NCI-H2171 (cell line): ENCODE data around the gene GPC6.

Experiments used
- DNase-seq: peaks from one replicate; lab custom pipeline; 2025; lab: John Stamatoyannopoulos, UW

The GPC6 gene

GRCh38 chr13:93674337-93674755 is 447.7 kb downstream of the GPC6 start:
- no peak for DNase-seq

GRCh38 chr13:93680329-93680728 is 453.7 kb downstream of the GPC6 start:
- no peak for DNase-seq

GRCh38 chr13:93685900-93686299 is 459.3 kb downstream of the GPC6 start:
- DNase-seq: no peak

- DNase-seq: no peak
Measured at GRCh38 chr13:93686399-93686798, 459.8 kb downstream of the GPC6 start.

GRCh38 chr13:93687261-93687660 is 460.7 kb downstream of the GPC6 start:
- DNase-seq: no peak

GRCh38 chr13:93689333-93689732 is 462.7 kb downstream of the GPC6 start:
- DNase-seq: no peak

- no peak for DNase-seq
Measured at GRCh38 chr13:93690139-93690538, 463.5 kb downstream of the GPC6 start.

GRCh38 chr13:93698016-93698613 is 471.5 kb downstream of the GPC6 start:
- DNase-seq: no peak

GRCh38 chr13:93700115-93700514 is 473.5 kb downstream of the GPC6 start:
- DNase-seq: no peak

GRCh38 chr13:93708308-93709075 is 481.9 kb downstream of the GPC6 start:
- DNase-seq: no peak

GRCh38 chr13:93709506-93710244 is 483.1 kb downstream of the GPC6 start:
- no peak for DNase-seq

GRCh38 chr13:93714171-93714570 is 487.6 kb downstream of the GPC6 start:
- no peak for DNase-seq

GRCh38 chr13:93715866-93716265 is 489.3 kb downstream of the GPC6 start:
- DNase-seq: no peak

- DNase-seq: no peak
Measured at GRCh38 chr13:93716623-93717022, 490.0 kb downstream of the GPC6 start.

- peak; percentile 50 for DNase-seq
Measured at GRCh38 chr13:93721483-93721882, 494.9 kb downstream of the GPC6 start.

- DNase-seq: peak; percentile 15
Measured at GRCh38 chr13:93723316-93723715, 496.7 kb downstream of the GPC6 start.

- DNase-seq: no peak
Measured at GRCh38 chr13:93724187-93724586, 497.6 kb downstream of the GPC6 start.

GRCh38 chr13:93726173-93726957 is 499.8 kb downstream of the GPC6 start:
- DNase-seq: no peak

GRCh38 chr13:93727211-93728141 is 500.9 kb downstream of the GPC6 start:
- no peak for DNase-seq

- DNase-seq: no peak
Measured at GRCh38 chr13:93729383-93729782, 502.8 kb downstream of the GPC6 start.

GRCh38 chr13:93730780-93731179 is 504.2 kb downstream of the GPC6 start:
- no peak for DNase-seq
